Smooth muscle cell of the umbilical artery (primary cell): Measurements from ENCODE around the gene OR5C1. TPM values are rescaled to one million over a fixed set of nuclear protein-coding genes. Genes with fewer than 3 reads are reported as not detected.

Source experiments
- total RNA-seq: library from RNA; depleted of rRNA; stranded (reverse); fragments of >200 nt; gene quantifications from 2 replicates; pipeline ENCODE4 v1.2.3, GENCODE V29; 2014

OR5C1 gene
- not detected in 2 replicates for total RNA-seq

GRCh38 chr9:122788831-122789230 is at the start of gene OR5C1:
Gene OR5C1 (plus strand): TSS chr9:122788933. CDS start chr9:122788933, 0 bp downstream.

GRCh38 chr9:122742003-122742402 is 46.7 kb upstream of the OR5C1 start, which contains the start of gene OR1L6:
Gene OR1L6 (plus strand): TSS chr9:122742303. CDS start chr9:122749848, 7,545 bp downstream.

GRCh38 chr9:122800066-122801060 is 11.6 kb downstream of the OR5C1 start, which contains the start of gene OR1K1:
Gene OR1K1 (plus strand): TSS chr9:122800123. CDS start chr9:122800123, 0 bp downstream.

Other genes starting within 250 kb of the OR5C1 start
- not detected in 2 replicates for gene OR1N2, start 235.8 kb upstream of the OR5C1 start, total RNA-seq
- gene OR1L8, start 205.5 kb upstream of the OR5C1 start, total RNA-seq = not detected in 2 replicates
- gene OR1Q1, start 174.2 kb upstream of the OR5C1 start, total RNA-seq = not detected in 2 replicates
- gene OR1B1, start 131.3 kb upstream of the OR5C1 start, total RNA-seq = 0.23 TPM in 1 of 2 replicates, not detected in the other
- not detected in 2 replicates for gene OR1L1, start 127.2 kb upstream of the OR5C1 start, total RNA-seq
- not detected in 2 replicates for gene OR1L3, start 113.8 kb upstream of the OR5C1 start, total RNA-seq
- not detected in 2 replicates for gene OR1L4, start 64.9 kb upstream of the OR5C1 start, total RNA-seq
- not detected in 2 replicates for gene OR1L6, start 46.6 kb upstream of the OR5C1 start, total RNA-seq
- gene OR1K1, start 11.2 kb downstream of the OR5C1 start, total RNA-seq = not detected in 2 replicates
- 34.7 and 41.0 TPM in 2 replicates for gene PDCL, start 39.7 kb downstream of the OR5C1 start, total RNA-seq
- gene RC3H2, start 116.4 kb downstream of the OR5C1 start, total RNA-seq = 46.0 and 70.8 TPM in 2 replicates
- gene ZBTB6, start 124.4 kb downstream of the OR5C1 start, total RNA-seq = 14.1 and 15.4 TPM in 2 replicates
- gene ZBTB26, start 142.6 kb downstream of the OR5C1 start, total RNA-seq = 4.5 and 5.5 TPM in 2 replicates
- 48.2 and 49.0 TPM in 2 replicates for gene RABGAP1, start 152.1 kb downstream of the OR5C1 start, total RNA-seq
- gene GPR21, start 244.7 kb downstream of the OR5C1 start, total RNA-seq = 0.89 and 0.97 TPM in 2 replicates